HG02678 (cell line): ENCODE measurements around the gene ADAM20.
"Not testable (repeated sequence)": the region's sequence is repeated elsewhere in the genome, so short reads cannot be mapped to it uniquely, and the experiment has no call there.

Experiments
- ATAC-seq: cut with Tn5 transposase; IDR thresholded peaks from one replicate; pipeline ENCODE4 v1.9.1; 2021; ENCODE audit warnings: mild to moderate bottlenecking, moderate library complexity; ENCODE audit not compliant: unreplicated experiment

Gene ADAM20

GRCh38 chr14:70534904-70535303 is at the start of gene ADAM20:
TSS of gene ADAM20 (minus strand) at chr14:70535004. CDS start at chr14:70524757, 10,247 bp downstream.
- ATAC-seq = no peak

GRCh38 chr14:70576891-70577290 is 42.1 kb upstream of the ADAM20 start:
- ATAC-seq = no peak

GRCh38 chr14:70573050-70573449 is 38.2 kb upstream of the ADAM20 start:
- no peak for ATAC-seq

GRCh38 chr14:70571139-70571538 is 36.3 kb upstream of the ADAM20 start:
- ATAC-seq = no peak

- no peak for ATAC-seq
Observed at GRCh38 chr14:70567791-70568190, 33.0 kb upstream of the ADAM20 start.

GRCh38 chr14:70563869-70564268 is 29.1 kb upstream of the ADAM20 start:
- no peak for ATAC-seq

- ATAC-seq = no peak
Observed at GRCh38 chr14:70563417-70563816, 28.6 kb upstream of the ADAM20 start.

- ATAC-seq = no peak
Observed at GRCh38 chr14:70558356-70558755, 23.6 kb upstream of the ADAM20 start.

- no peak for ATAC-seq
Observed at GRCh38 chr14:70555890-70556289, 21.1 kb upstream of the ADAM20 start.

GRCh38 chr14:70538087-70538486 is 3.3 kb upstream of the ADAM20 start:
- ATAC-seq = no peak

- ATAC-seq = no peak
Observed at GRCh38 chr14:70536830-70537229, 2.0 kb upstream of the ADAM20 start.

- no peak for ATAC-seq
Observed at GRCh38 chr14:70530417-70530816, 4.4 kb downstream of the ADAM20 start.

GRCh38 chr14:70527501-70528105 is 7.2 kb downstream of the ADAM20 start:
- no peak for ATAC-seq

GRCh38 chr14:70525691-70526090 is 9.1 kb downstream of the ADAM20 start:
- ATAC-seq = no peak

- no peak for ATAC-seq
Observed at GRCh38 chr14:70515811-70516210, 19.0 kb downstream of the ADAM20 start.

GRCh38 chr14:70514168-70515069 is 20.4 kb downstream of the ADAM20 start:
- no peak for ATAC-seq

GRCh38 chr14:70498191-70498590 is 36.6 kb downstream of the ADAM20 start:
- no peak for ATAC-seq

- ATAC-seq = no peak
Observed at GRCh38 chr14:70489579-70490200, 45.1 kb downstream of the ADAM20 start.

- not testable (repeated sequence) for ATAC-seq
Observed at GRCh38 chr14:70477356-70478105, 57.3 kb downstream of the ADAM20 start.

GRCh38 chr14:70475459-70475858 is 59.3 kb downstream of the ADAM20 start:
- ATAC-seq = not testable (repeated sequence)

GRCh38 chr14:70473825-70474224 is 61.0 kb downstream of the ADAM20 start:
- no peak for ATAC-seq
